Astrocyte of the cerebellum (primary cell): Measurements from ENCODE around the gene COA1.

Source experiments
- DNase-seq: peaks from one replicate; pipeline ENCODE4 v3.0.0-alpha.2; 2011; ENCODE audit warnings: low read depth
- H3K4me3 ChIP-seq: 2 replicates; pipeline ENCODE4 v1.5.1; 2011; ENCODE audit warnings: mild to moderate bottlenecking, low read depth, low read length, moderate library complexity
- in situ Hi-C: cut with HindIII; loops from 2 replicates; pipeline ENCODE4 v1.10.0; 2017; ENCODE audit warnings: low sequenced_read_pairs
- TF ChIP-seq, protein P1 (sequence below): IDR thresholded peaks from 2 replicates; pipeline ENCODE4 v1.5.1; 2012; ENCODE audit warnings: low read length, low read depth, moderate library complexity, mild to moderate bottlenecking; ENCODE audit errors: missing control alignments

The COA1 gene

DNA sequence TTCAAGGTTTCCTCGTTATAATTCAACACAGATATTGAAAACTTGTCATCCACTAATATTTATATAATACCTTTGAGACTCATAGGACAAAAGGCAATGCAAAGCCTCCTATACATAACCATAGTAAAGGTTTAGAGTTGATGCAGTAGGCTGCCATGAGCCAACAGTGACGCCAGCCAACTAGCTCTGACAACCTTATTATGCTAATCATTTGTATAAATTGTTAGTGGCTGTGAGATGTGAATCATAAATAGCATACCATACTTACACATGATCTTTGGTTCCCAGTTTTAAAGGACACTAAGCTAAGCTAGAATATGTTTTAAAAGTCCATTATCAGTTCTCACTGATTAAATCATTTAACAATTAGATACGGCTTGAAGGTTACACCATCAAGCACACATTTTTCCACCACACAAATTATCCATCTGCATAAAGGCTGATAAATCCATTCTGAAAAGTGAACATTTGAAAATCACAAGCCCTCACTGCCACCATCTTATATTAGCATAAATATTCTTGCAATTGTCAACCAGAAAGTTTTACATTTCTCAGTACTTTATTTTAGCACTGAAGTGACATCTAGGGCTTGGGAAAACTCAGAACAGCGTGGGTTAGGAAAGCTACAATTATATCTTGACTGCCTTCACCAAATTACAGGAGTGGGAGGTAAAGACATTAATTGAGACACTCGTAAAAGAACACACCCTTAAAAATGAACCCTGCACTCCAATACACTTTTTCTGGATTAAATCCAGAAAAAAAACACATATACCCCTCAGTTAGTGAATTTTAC lies 30.7 kb downstream of the COA1 start:
- TF ChIP-seq, protein P1, sequence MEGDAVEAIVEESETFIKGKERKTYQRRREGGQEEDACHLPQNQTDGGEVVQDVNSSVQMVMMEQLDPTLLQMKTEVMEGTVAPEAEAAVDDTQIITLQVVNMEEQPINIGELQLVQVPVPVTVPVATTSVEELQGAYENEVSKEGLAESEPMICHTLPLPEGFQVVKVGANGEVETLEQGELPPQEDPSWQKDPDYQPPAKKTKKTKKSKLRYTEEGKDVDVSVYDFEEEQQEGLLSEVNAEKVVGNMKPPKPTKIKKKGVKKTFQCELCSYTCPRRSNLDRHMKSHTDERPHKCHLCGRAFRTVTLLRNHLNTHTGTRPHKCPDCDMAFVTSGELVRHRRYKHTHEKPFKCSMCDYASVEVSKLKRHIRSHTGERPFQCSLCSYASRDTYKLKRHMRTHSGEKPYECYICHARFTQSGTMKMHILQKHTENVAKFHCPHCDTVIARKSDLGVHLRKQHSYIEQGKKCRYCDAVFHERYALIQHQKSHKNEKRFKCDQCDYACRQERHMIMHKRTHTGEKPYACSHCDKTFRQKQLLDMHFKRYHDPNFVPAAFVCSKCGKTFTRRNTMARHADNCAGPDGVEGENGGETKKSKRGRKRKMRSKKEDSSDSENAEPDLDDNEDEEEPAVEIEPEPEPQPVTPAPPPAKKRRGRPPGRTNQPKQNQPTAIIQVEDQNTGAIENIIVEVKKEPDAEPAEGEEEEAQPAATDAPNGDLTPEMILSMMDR, result no peak
- in situ Hi-C loops, result no loop called here
- no peak for DNase-seq
- no peak overlapping the region for H3K4me3 ChIP-seq

DNA sequence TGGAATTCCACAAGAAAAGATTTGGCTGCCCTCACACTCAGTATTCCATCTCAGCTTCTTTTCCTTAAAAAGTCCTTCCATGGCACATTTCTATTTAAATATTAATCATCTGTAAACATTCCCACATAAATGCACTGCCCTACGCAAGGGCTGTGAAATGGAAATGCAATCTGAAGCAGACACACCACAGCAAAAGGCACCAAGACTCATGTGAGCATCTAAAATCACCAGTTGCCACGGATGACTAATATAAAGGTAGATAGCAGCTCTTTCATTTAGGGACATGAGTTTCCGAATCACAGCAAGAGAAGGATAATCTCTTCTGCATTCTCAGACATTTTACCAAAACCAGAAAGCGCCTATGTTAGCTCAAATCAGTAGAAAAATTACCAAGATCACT lies 31.6 kb downstream of the COA1 start:
- no peak overlapping the region for H3K4me3 ChIP-seq
- no peak for DNase-seq
- in situ Hi-C loops, result no loop called here
- TF ChIP-seq, protein P1, result no peak

DNA sequence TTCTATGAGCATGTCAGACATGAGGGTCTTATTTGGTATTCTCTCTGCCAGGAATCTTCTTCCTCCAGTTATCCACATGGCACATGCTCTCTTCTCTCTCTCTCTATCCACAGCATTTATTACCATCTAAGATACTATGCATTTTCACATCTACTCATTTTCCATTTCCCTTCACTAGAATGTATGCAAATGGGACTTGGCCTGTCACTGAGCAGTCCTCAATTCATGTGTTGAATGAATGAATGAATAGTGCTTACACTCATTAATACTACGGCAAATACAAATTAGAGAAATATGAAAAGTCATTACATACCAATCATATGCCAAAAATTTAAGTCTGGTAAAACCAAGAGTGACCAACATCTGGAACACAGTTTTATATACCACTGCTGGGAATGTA lies 34.0 kb downstream of the COA1 start:
- no peak for DNase-seq
- in situ Hi-C loops, result no loop called here
- TF ChIP-seq, protein P1, result no peak
- no peak overlapping the region for H3K4me3 ChIP-seq

DNA sequence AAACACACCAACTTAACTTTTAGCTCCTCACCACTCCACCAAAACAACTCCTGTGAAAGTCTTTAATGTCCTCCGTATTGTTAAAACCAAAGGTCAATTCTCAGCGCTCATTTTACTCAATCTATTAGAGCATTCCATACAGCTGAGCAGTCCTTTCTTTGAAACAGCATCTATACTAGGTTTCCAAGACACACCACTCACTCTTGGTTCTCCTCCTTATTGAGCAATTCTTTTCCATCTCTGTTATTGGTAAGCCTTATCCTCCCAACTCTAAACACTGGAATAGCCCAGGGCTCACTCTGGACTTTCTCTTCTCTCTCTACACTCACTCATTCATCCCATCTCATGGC lies 34.9 kb downstream of the COA1 start:
- in situ Hi-C loops, result no loop called here
- peak; percentile 58 for DNase-seq
- no peak overlapping the region for H3K4me3 ChIP-seq
- TF ChIP-seq, protein P1, result no peak

DNA sequence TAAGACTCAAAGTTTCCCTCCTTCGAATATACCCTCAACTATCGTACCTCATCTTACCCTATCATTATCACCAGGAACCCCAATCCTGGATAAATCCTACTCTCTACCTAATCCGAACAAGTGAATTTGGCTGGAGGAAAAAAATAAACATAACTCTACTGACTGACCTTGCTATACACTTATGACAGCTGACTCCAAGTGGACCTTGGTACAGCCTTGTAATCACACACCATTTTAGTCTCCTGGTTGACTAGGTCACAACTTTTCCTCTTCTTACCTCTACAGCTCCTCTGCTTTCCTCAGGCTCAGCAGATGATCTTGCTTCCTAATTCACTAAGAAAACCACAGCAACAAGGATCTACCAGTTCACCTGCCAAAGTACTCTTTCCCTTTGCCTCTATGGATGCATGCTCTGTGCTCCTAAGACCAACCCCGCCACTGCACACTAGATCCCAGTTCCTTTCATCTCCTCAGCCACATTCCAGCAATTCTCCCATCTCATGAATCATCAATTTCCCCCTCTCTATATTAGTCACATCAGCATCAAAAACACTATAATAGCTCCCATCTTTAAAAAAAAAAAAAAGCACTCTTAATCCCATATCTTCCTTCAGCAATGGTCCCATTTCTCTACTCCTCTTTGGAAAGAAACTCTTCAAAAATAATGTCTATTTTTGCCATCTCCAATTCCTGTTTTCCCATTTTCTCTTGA lies 35.5 kb downstream of the COA1 start:
- peak; percentile 39 for DNase-seq
- no peak overlapping the region for H3K4me3 ChIP-seq
- in situ Hi-C loops, result no loop called here
- TF ChIP-seq, protein P1, result no peak

DNA sequence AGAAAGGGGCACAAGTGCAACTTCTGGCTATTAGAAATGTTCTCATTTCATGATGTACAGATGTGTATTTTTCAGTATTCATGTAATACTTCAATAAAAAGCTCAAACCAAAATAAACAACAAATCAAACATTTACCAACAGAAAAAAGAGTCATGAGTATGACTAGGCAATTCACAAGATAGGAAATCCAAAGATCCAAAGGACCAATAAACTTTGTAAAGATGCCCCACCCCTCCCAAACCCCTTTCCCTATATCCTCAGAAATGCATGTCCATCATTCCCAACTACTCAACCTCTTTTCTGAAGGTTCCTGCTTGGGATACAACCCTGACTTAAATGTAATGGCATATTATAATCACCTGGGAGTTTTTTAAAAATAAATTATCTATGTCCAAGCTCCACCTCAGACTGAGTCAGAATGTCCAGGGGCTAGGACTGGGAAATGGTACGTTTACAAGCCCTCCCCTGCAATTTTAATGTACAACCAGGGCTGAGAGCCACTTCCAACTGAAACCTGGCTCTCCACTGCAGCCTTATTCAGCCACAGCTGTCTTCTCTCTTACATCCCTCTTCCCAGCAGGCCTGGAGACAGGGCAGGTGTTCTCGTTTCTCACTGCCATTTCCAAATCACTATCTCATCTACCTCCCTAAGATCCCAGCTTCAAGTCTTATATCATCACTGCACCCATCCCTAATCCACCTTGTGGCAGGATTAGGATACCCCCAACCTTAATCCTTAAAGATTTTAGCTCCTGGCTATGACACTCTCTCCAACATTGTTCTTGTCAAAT lies 36.5 kb downstream of the COA1 start:
- TF ChIP-seq, protein P1, result no peak
- in situ Hi-C loops, result no loop called here
- no peak overlapping the region for H3K4me3 ChIP-seq
- no peak for DNase-seq
